Stimulated activated CD4-positive, alpha-beta T cell treated with anti-CD3 and anti-CD28 coated beads, Interleukin-12 subunit alpha, Interleukin-12 subunit beta, amount 100 ng/mL, for 48 hours (primary cell): ENCODE results near the gene IL16.

Source experiments
- DNase-seq, 3 donors: peaks; one replicate each; pipeline ENCODE4 v3.0.0-alpha.2; 2020; ENCODE audit warnings: low read depth in 2 of 3, low spot score in 1 of 3

The IL16 gene

GRCh38 chr15:81254916-81255290 is 58.2 kb downstream of the IL16 start:
- no peak for DNase-seq

GRCh38 chr15:81255315-81255957 is 58.8 kb downstream of the IL16 start:
- no peak for DNase-seq

GRCh38 chr15:81255958-81256320 is 59.3 kb downstream of the IL16 start:
- no peak for DNase-seq

- no peak for DNase-seq
Observed at GRCh38 chr15:81256916-81257315, 60.2 kb downstream of the IL16 start.

GRCh38 chr15:81257435-81257834 is 60.8 kb downstream of the IL16 start:
- no peak for DNase-seq

- no peak for DNase-seq
Observed at GRCh38 chr15:81258455-81258854, 61.8 kb downstream of the IL16 start.

GRCh38 chr15:81259760-81260298 is 63.1 kb downstream of the IL16 start:
- no peak for DNase-seq

- no peak for DNase-seq
Observed at GRCh38 chr15:81261172-81261811, 64.6 kb downstream of the IL16 start.

GRCh38 chr15:81263477-81263876 is 66.8 kb downstream of the IL16 start:
- DNase-seq, result no peak

GRCh38 chr15:81264072-81264857 is 67.6 kb downstream of the IL16 start:
- no peak for DNase-seq

GRCh38 chr15:81265256-81265943 is 68.7 kb downstream of the IL16 start:
- no peak for DNase-seq

GRCh38 chr15:81265944-81266775 is 69.5 kb downstream of the IL16 start:
- DNase-seq, result peak; percentile 75 to 89 (median 80)

- no peak for DNase-seq
Observed at GRCh38 chr15:81268340-81268739, 71.7 kb downstream of the IL16 start.

- DNase-seq, result no peak
Observed at GRCh38 chr15:81268881-81269601, 72.4 kb downstream of the IL16 start.

GRCh38 chr15:81270188-81270587 is 73.5 kb downstream of the IL16 start:
- DNase-seq, result no peak

- DNase-seq, result no peak
Observed at GRCh38 chr15:81270781-81271491, 74.3 kb downstream of the IL16 start.

- no peak for DNase-seq
Observed at GRCh38 chr15:81271761-81272644, 75.3 kb downstream of the IL16 start.

- no peak for DNase-seq
Observed at GRCh38 chr15:81273200-81273599, 76.5 kb downstream of the IL16 start.
